HepG2 (cell line): ENCODE measurements around the gene GPX2. TPM values are rescaled to one million over a fixed set of nuclear protein-coding genes. Genes with fewer than 3 reads are reported as not detected.

Source experiments
- ARNT2 ChIP-seq: sonication (generic); formaldehyde crosslinking; IDR thresholded peaks from 2 replicates; pipeline ENCODE4 v1.8.0; 2022; ENCODE audit warnings: mild to moderate bottlenecking, low read depth, missing genetic modification reagents, moderate library complexity
- FOXM1 ChIP-seq: sonication (generic); formaldehyde crosslinking; IDR thresholded peaks from 2 replicates; pipeline ENCODE4 v1.5.0; 2020; ENCODE audit warnings: missing genetic modification reagents
- FOXO4 ChIP-seq: sonication (generic); formaldehyde crosslinking; conservative IDR thresholded peaks from 2 replicates; pipeline ENCODE4 v1.8.1; 2023; ENCODE audit warnings: missing genetic modification reagents
- HES4 ChIP-seq: sonication (generic); formaldehyde crosslinking; IDR thresholded peaks from 2 replicates; pipeline ENCODE4 v1.9.0; 2021; ENCODE audit warnings: mild to moderate bottlenecking, missing genetic modification reagents, borderline replicate concordance
- HOXA9 ChIP-seq: sonication (generic); formaldehyde crosslinking; IDR thresholded peaks from 2 replicates; pipeline ENCODE4 v1.8.1; 2022; ENCODE audit warnings: missing genetic modification reagents, mild to moderate bottlenecking, moderate library complexity, borderline replicate concordance
- JUN ChIP-seq: sonication (generic); formaldehyde crosslinking; IDR thresholded peaks from 2 replicates; pipeline ENCODE4 v1.4.0; 2020; ENCODE audit warnings: mild to moderate bottlenecking, missing genetic modification reagents
- POLR2A ChIP-seq, 2 experiments: IDR thresholded peaks; 2 replicates each; pipeline ENCODE4 v1.6.1; 2011; ENCODE audit warnings: low read depth in 2 of 2, low read length in 2 of 2, mild to moderate bottlenecking in 1 of 2, moderate library complexity in 1 of 2; ENCODE audit not compliant: insufficient read depth in 1 of 2
- RELA ChIP-seq: sonication (generic); formaldehyde crosslinking; IDR thresholded peaks from 2 replicates; pipeline ENCODE4 v1.4.0; 2020; ENCODE audit warnings: missing genetic modification reagents
- SIN3A ChIP-seq: IDR thresholded peaks from 2 replicates; pipeline ENCODE4 v1.6.1; 2011; ENCODE audit warnings: low read depth, mild to moderate bottlenecking, control low read depth, low read length, borderline replicate concordance
- U2AF2 ChIP-seq: fragments of 200-400 bp; formaldehyde crosslinking; IDR thresholded peaks from 2 replicates; pipeline ENCODE4 v1.6.1; 2017; ENCODE audit warnings: low read depth, mild to moderate bottlenecking, low read length
- ZNF124 ChIP-seq: sonication (generic); formaldehyde crosslinking; IDR thresholded peaks from 2 replicates; pipeline ENCODE4 v1.4.0; 2020; ENCODE audit warnings: missing genetic modification reagents
- ZNF256 ChIP-seq: sonication (generic); formaldehyde crosslinking; conservative IDR thresholded peaks from 2 replicates; pipeline ENCODE4 v1.4.0; 2020; ENCODE audit warnings: missing genetic modification reagents
- ZNF550 ChIP-seq: sonication (generic); formaldehyde crosslinking; IDR thresholded peaks from 2 replicates; pipeline ENCODE4 v1.4.0; 2020; ENCODE audit warnings: mild to moderate bottlenecking, missing genetic modification reagents, borderline replicate concordance
- ZNF646 ChIP-seq: sonication (generic); formaldehyde crosslinking; IDR thresholded peaks from 2 replicates; pipeline ENCODE4 v1.9.0; 2021; ENCODE audit warnings: mild to moderate bottlenecking, missing genetic modification reagents
- ZNF670 ChIP-seq: sonication (generic); formaldehyde crosslinking; IDR thresholded peaks from 2 replicates; pipeline ENCODE4 v1.8.0; 2022; ENCODE audit warnings: mild to moderate bottlenecking, missing genetic modification reagents, borderline replicate concordance
- ZSCAN22 ChIP-seq: sonication (generic); formaldehyde crosslinking; IDR thresholded peaks from 2 replicates; pipeline ENCODE4 v1.4.0; 2020; ENCODE audit warnings: mild to moderate bottlenecking, missing genetic modification reagents
- ZSCAN31 ChIP-seq: sonication (generic); formaldehyde crosslinking; IDR thresholded peaks from 2 replicates; pipeline ENCODE4 v1.5.0; 2020; ENCODE audit warnings: low read depth, mild to moderate bottlenecking, missing genetic modification reagents
- polyA plus RNA-seq, 8 experiments: library from polyadenylated mRNA; depleted of rRNA in 3 of 8; stranded (reverse) in 7 of 8; unstranded in 1 of 8; fragments of >200 nt; fragmentation: Illumina TruSeq in 4 of 8; extraction: Trizol in 4 of 8; gene quantifications; 2 replicates each; pipeline versions ENCODE4 v1.2.1 to v1.2.3, GENCODE V29; 2011 to 2016; ENCODE audit warnings: low read depth in 4 of 8, missing spikeins in 1 of 8, mixed read lengths in 1 of 8; ENCODE audit not compliant: insufficient read depth in 1 of 8
- total RNA-seq, 5 experiments: library from RNA; depleted of rRNA; stranded (reverse); fragments of >200 nt; fragmentation: Illumina TruSeq; extraction: Trizol; gene quantifications; 2 replicates each; pipeline ENCODE4 v1.2.3, GENCODE V29; 2016; ENCODE audit warnings: low read depth in 1 of 5
- TF ChIP-seq, protein P1 (sequence below): sonication (generic); formaldehyde crosslinking; IDR thresholded peaks from 2 replicates; pipeline ENCODE4 v1.4.0; 2020; ENCODE audit warnings: missing genetic modification reagents

Gene GPX2
- total and polyA plus RNA-seq, 2 of the 13 experiments (the other 11 are each of a cell fraction or from before 2014, with no cell fraction given), result 526 to 674 TPM

DNA sequence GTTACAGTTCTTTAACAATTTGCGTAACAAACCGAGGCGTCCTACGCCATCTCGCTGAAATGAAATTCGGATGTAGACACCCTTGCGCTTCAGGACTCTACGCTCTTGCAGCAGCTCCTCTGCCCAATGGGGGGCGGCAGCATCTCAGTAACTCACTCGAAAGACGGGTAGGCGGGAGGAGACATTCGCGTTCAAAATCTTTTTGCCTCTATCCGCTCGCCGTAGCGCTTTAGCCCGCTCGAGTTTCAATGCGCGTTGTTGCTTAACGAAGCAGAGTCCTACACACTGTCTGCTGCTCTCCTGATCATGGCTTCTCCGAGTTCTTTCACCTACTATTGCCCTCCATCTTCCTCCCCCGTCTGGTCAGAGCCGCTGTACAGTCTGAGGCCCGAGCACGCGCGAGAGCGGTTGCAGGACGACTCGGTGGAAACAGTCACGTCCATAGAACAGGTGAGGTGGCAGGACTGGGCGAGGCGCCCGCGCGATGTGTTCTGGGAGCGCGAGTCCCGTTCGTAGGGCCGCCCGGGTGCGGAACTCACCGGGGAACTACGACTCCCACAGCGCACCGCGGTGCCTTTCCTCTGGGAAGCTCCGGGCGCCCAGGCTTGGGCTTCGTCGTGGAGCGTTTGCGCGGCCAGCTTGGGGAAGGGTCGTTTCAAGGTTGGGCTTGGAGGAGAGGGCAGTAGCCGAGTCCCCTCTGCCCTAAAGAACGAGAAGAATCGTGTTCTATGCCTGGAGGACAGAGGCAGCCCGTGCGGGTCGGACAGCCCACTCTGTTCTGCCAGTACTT lies 44.3 kb upstream of the GPX2 start, which contains the start of gene FNTB (continued):
- TF ChIP-seq ZNF646, result no peak
- TF ChIP-seq FOXM1 (CRISPR knock-in tag), result no peak
- TF ChIP-seq ZNF670, result no peak
- 0 out of 2 replicates have a peak, but pooled peaks have one; percentile 85 for TF ChIP-seq ZSCAN31 (CRISPR knock-in tag)
- no peak for TF ChIP-seq SIN3A
- no peak for TF ChIP-seq ZSCAN22
- TF ChIP-seq RELA (CRISPR knock-in tag), result no peak
- peak; percentile 60 for TF ChIP-seq ZNF124
- peak; percentile 92; the same call in 1 of the 2 replicates for TF ChIP-seq ARNT2 (CRISPR knock-in tag)
- TF ChIP-seq U2AF2, result no peak
- TF ChIP-seq, protein P1, sequence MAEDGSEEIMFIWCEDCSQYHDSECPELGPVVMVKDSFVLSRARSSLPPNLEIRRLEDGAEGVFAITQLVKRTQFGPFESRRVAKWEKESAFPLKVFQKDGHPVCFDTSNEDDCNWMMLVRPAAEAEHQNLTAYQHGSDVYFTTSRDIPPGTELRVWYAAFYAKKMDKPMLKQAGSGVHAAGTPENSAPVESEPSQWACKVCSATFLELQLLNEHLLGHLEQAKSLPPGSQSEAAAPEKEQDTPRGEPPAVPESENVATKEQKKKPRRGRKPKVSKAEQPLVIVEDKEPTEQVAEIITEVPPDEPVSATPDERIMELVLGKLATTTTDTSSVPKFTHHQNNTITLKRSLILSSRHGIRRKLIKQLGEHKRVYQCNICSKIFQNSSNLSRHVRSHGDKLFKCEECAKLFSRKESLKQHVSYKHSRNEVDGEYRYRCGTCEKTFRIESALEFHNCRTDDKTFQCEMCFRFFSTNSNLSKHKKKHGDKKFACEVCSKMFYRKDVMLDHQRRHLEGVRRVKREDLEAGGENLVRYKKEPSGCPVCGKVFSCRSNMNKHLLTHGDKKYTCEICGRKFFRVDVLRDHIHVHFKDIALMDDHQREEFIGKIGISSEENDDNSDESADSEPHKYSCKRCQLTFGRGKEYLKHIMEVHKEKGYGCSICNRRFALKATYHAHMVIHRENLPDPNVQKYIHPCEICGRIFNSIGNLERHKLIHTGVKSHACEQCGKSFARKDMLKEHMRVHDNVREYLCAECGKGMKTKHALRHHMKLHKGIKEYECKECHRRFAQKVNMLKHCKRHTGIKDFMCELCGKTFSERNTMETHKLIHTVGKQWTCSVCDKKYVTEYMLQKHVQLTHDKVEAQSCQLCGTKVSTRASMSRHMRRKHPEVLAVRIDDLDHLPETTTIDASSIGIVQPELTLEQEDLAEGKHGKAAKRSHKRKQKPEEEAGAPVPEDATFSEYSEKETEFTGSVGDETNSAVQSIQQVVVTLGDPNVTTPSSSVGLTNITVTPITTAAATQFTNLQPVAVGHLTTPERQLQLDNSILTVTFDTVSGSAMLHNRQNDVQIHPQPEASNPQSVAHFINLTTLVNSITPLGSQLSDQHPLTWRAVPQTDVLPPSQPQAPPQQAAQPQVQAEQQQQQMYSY (CRISPR knock-in tag), result no peak
- peak; percentile 63; the same call in 1 of the 2 replicates for TF ChIP-seq HOXA9 (CRISPR knock-in tag)
- TF ChIP-seq ZNF256 (CRISPR knock-in tag), result peak; percentile 36; the same call in 1 of the 2 replicates
- no peak for TF ChIP-seq HES4
- peak; percentile 80 to 86 for TF ChIP-seq POLR2A (IDR thresholded peaks at IDR 0.05; ENCODE audit: insufficient read depth in 1 of 2, low read depth in 2 of 2, low read length in 2 of 2)
- TF ChIP-seq ZNF550, result no peak
- TF ChIP-seq FOXO4 (CRISPR knock-in tag), result 0 out of 2 replicates have a peak, but pooled peaks have one; percentile 61
- no peak for TF ChIP-seq JUN (CRISPR knock-in tag)
